ENCODE data around the gene SLC25A46.

DNA sequence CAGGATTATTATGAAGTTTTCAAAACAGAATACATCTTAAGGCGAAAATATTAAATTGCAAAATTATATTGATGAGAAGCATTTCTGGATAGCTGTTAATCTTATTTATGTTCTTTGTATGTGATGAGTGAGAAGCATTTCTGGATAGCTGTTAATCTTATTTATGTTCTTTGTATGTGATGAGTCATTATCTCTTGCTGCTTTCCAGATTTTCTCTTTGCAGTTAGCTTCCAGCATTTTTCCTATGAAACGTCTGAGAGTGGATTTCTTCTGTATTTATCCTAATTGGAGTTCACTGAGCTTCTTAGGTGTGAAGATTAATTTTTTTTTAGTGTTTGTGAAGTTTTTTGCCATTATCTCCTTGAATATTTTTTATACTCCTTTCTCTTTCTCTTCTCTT is 20.5 kb upstream of the SLC25A46 start:
- TF ChIP-seq, protein P1, sequence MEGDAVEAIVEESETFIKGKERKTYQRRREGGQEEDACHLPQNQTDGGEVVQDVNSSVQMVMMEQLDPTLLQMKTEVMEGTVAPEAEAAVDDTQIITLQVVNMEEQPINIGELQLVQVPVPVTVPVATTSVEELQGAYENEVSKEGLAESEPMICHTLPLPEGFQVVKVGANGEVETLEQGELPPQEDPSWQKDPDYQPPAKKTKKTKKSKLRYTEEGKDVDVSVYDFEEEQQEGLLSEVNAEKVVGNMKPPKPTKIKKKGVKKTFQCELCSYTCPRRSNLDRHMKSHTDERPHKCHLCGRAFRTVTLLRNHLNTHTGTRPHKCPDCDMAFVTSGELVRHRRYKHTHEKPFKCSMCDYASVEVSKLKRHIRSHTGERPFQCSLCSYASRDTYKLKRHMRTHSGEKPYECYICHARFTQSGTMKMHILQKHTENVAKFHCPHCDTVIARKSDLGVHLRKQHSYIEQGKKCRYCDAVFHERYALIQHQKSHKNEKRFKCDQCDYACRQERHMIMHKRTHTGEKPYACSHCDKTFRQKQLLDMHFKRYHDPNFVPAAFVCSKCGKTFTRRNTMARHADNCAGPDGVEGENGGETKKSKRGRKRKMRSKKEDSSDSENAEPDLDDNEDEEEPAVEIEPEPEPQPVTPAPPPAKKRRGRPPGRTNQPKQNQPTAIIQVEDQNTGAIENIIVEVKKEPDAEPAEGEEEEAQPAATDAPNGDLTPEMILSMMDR (IDR thresholded peaks at IDR 0.05; ENCODE audit: insufficient read depth, low read length, poor library complexity, severe bottlenecking): no peak
- TF ChIP-seq EZH2phosphoT487 (conservative IDR thresholded peaks at IDR 0.05; ENCODE audit: low read length): no peak
